Activated CD8-positive, alpha-beta memory T cell treated with anti-CD3 and anti-CD28 coated beads, Interleukin-2, amount 10 ng/mL, durations not matched to agents 7 days and 5 days (primary cell): ENCODE measurements around the gene ARL8A. TPM values are rescaled to one million over a fixed set of nuclear protein-coding genes. Genes with fewer than 3 reads are reported as not detected.
"Not testable (repeated sequence)": the region's sequence is repeated elsewhere in the genome, so short reads cannot be mapped to it uniquely, and the experiment has no call there.

ENCODE experiments used
- ATAC-seq: fragments of 150-1000 bp; cut with Tn5 transposase; one replicate; pipeline ENCODE4 v1.10.0; 2021; ENCODE audit warnings: moderate library complexity
- CTCF ChIA-PET: fragments of 350-600 bp; sonication (Branson Sonifier 250); formaldehyde crosslinking; loops from one replicate; lab custom pipeline; 2021; ENCODE audit warnings: antibody characterized with exemption; lab: Charles Lee
- DNase-seq: peaks from one replicate; pipeline ENCODE4 v3.0.0-alpha.2; 2020
- H3K27ac Mint-ChIP-seq: one replicate; pipeline ENCODE4 v1.8.0; 2021; ENCODE audit warnings: mild to moderate bottlenecking, mixed read lengths
- H3K27me3 Mint-ChIP-seq: one replicate; pipeline ENCODE4 v1.8.0; 2021; ENCODE audit warnings: mixed read lengths
- H3K36me3 Mint-ChIP-seq: one replicate; pipeline ENCODE4 v1.8.0; 2021; ENCODE audit warnings: mild to moderate bottlenecking, mixed read lengths
- H3K4me1 Mint-ChIP-seq: one replicate; pipeline ENCODE4 v1.8.0; 2021; ENCODE audit warnings: mixed read lengths
- H3K4me3 Mint-ChIP-seq: one replicate; pipeline ENCODE4 v1.8.0; 2021; ENCODE audit warnings: mild to moderate bottlenecking, moderate library complexity, mixed read lengths
- H3K9me3 Mint-ChIP-seq: one replicate; pipeline ENCODE4 v1.8.0; 2022; ENCODE audit warnings: low read depth, mixed read lengths
- total RNA-seq, 2 experiments: library from RNA; stranded (reverse); gene quantifications; one replicate each; pipeline ENCODE4 v1.2.3, GENCODE V29; 2021

The ARL8A gene
- total RNA-seq, 2 experiments from 2014 or later = 50.0 to 68.9 TPM

GRCh38 chr1:202184750-202185460 lies 40.4 kb upstream of the ARL8A start:
- peak; percentile 67 for ATAC-seq
- no peak overlapping the region for H3K4me3 Mint-ChIP-seq
- H3K4me1 Mint-ChIP-seq = peaks cover 7% of the 10 kb centered on the region
- H3K9me3 Mint-ChIP-seq = no peaks in the 10 kb centered on the region
- CTCF ChIA-PET = interaction anchor here (0.7 to 4.8 kb wide), 12 partner anchors 8 to 157 kb away, joined by 3 to 32 read pairs (median 4); partner anchors contain the start of genes LGR6, PTPN7 and UBE2T
- H3K27me3 Mint-ChIP-seq = peaks cover 2% of the 10 kb centered on the region
- DNase-seq = peak; percentile 78
- H3K27ac Mint-ChIP-seq = no peak overlapping the region
- no peaks in the 10 kb centered on the region for H3K36me3 Mint-ChIP-seq

- Mint-ChIP-seq H3K4me3 (no peak overlapping the region), H3K4me1 (peaks cover 10% of the 10 kb centered on the region), H3K36me3 (no peaks in the 10 kb centered on the region), H3K27me3 (peaks cover 2% of the 10 kb centered on the region), H3K27ac (peak overlapping the region; percentile 5), H3K9me3 (no peaks in the 10 kb centered on the region)
- DNase-seq (no peak), ATAC-seq (no peak)
- CTCF ChIA-PET = interaction anchor here (1.6 to 4.8 kb wide), 4 partner anchors 11 to 27 kb away, joined by 3 to 32 read pairs (median 26); partner anchors contain the start of genes LGR6 and PTPN7
Observed at GRCh38 chr1:202182040-202182877, 37.7 kb upstream of the ARL8A start.

GRCh38 chr1:202181586-202181985 lies 37.0 kb upstream of the ARL8A start:
- H3K27me3 Mint-ChIP-seq = no peaks in the 10 kb centered on the region
- H3K4me1 Mint-ChIP-seq = peaks cover 10% of the 10 kb centered on the region
- no peaks in the 10 kb centered on the region for H3K36me3 Mint-ChIP-seq
- H3K4me3 Mint-ChIP-seq = no peak overlapping the region
- no peak for DNase-seq
- no peak for ATAC-seq
- H3K9me3 Mint-ChIP-seq = no peaks in the 10 kb centered on the region
- CTCF ChIA-PET = interaction anchor here (1.6 to 4.8 kb wide), 2 partner anchors 11 to 27 kb away, joined by 3 to 21 read pairs; partner anchors contain the start of gene LGR6
- no peak overlapping the region for H3K27ac Mint-ChIP-seq

GRCh38 chr1:202180751-202181139 lies 36.2 kb upstream of the ARL8A start:
- not testable (repeated sequence) for H3K27ac Mint-ChIP-seq, DNase-seq, ATAC-seq, H3K36me3 Mint-ChIP-seq, H3K27me3 Mint-ChIP-seq, H3K4me3 Mint-ChIP-seq, H3K9me3 Mint-ChIP-seq
- peaks cover 10% of the 10 kb centered on the region for H3K4me1 Mint-ChIP-seq
- CTCF ChIA-PET = interaction anchor here (1.3 to 4.8 kb wide), 4 partner anchors 9 to 26 kb away, joined by 3 to 21 read pairs (median 10); partner anchors contain the start of gene LGR6

GRCh38 chr1:202179828-202180750 lies 35.6 kb upstream of the ARL8A start:
- ATAC-seq = no peak
- H3K4me1 Mint-ChIP-seq = peaks cover 10% of the 10 kb centered on the region

GRCh38 chr1:202176949-202177927 lies 32.7 kb upstream of the ARL8A start:
- Mint-ChIP-seq H3K4me1 (peaks cover 3% of the 10 kb centered on the region), H3K27ac (no peak overlapping the region), H3K4me3 (no peak overlapping the region), H3K27me3 (no peaks in the 10 kb centered on the region), H3K36me3 (no peaks in the 10 kb centered on the region), H3K9me3 (no peaks in the 10 kb centered on the region)
- no peak for ATAC-seq
- no peak for DNase-seq
- CTCF ChIA-PET = interaction anchor here (1.0 to 4.6 kb wide), 5 partner anchors 9 to 22 kb away, joined by 3 to 25 read pairs (median 6); partner anchors contain the start of gene LGR6

More at GRCh38 chr1:202179828-202180750, 35.6 kb upstream of the ARL8A start:
- Mint-ChIP-seq H3K27ac (no peak overlapping the region), H3K36me3 (no peaks in the 10 kb centered on the region), H3K27me3 (no peaks in the 10 kb centered on the region), H3K4me3 (no peak overlapping the region), H3K9me3 (no peaks in the 10 kb centered on the region)
- DNase-seq = no peak
- CTCF ChIA-PET = interaction anchor here (0.8 to 4.8 kb wide), 8 partner anchors 9 to 94 kb away, joined by 3 to 21 read pairs (median 5); partner anchors contain the start of genes LGR6 and PTPN7

- DNase-seq (no peak), ATAC-seq (no peak)
- no peaks in the 10 kb centered on the region for H3K36me3 Mint-ChIP-seq
- H3K27ac Mint-ChIP-seq = no peak overlapping the region
- CTCF ChIA-PET = interaction anchor here (1.3 to 4.6 kb wide), 5 partner anchors 10 to 18 kb away, joined by 8 to 25 read pairs (median 9); partner anchors contain the start of gene PTPN7
- H3K4me3 Mint-ChIP-seq = no peak overlapping the region
- peaks cover 8% of the 10 kb centered on the region for H3K4me1 Mint-ChIP-seq
- no peaks in the 10 kb centered on the region for H3K27me3 Mint-ChIP-seq
- no peaks in the 10 kb centered on the region for H3K9me3 Mint-ChIP-seq
Observed at GRCh38 chr1:202173993-202174392, 29.5 kb upstream of the ARL8A start.

- ATAC-seq (peak; percentile 40), DNase-seq (no peak)
- no peak overlapping the region for H3K27ac Mint-ChIP-seq
- no peak overlapping the region for H3K4me3 Mint-ChIP-seq
- no peaks in the 10 kb centered on the region for H3K9me3 Mint-ChIP-seq
- peaks cover 10% of the 10 kb centered on the region for H3K4me1 Mint-ChIP-seq
- H3K36me3 Mint-ChIP-seq = no peaks in the 10 kb centered on the region
- CTCF ChIA-PET = interaction anchor here (0.5 to 2.6 kb wide), 4 partner anchors 8 to 17 kb away, joined by 3 to 26 read pairs (median 8); partner anchors contain the start of gene PTPN7
- no peaks in the 10 kb centered on the region for H3K27me3 Mint-ChIP-seq
Observed at GRCh38 chr1:202172015-202172355, 27.4 kb upstream of the ARL8A start.

GRCh38 chr1:202171292-202172014 lies 26.9 kb upstream of the ARL8A start:
- Mint-ChIP-seq H3K9me3 (no peaks in the 10 kb centered on the region), H3K27me3 (no peaks in the 10 kb centered on the region), H3K4me3 (no peak overlapping the region), H3K36me3 (no peaks in the 10 kb centered on the region), H3K27ac (no peak overlapping the region), H3K4me1 (peaks cover 13% of the 10 kb centered on the region)
- DNase-seq (no peak), ATAC-seq (no peak)
- CTCF ChIA-PET = interaction anchor here (0.5 to 2.6 kb wide), 6 partner anchors 9 to 17 kb away, joined by 3 to 26 read pairs (median 4); partner anchors contain the start of gene PTPN7

GRCh38 chr1:202170726-202171125 lies 26.2 kb upstream of the ARL8A start:
- H3K36me3 Mint-ChIP-seq = no peaks in the 10 kb centered on the region
- no peak overlapping the region for H3K27ac Mint-ChIP-seq
- no peak overlapping the region for H3K4me3 Mint-ChIP-seq
- no peak for DNase-seq
- peaks cover 20% of the 10 kb centered on the region for H3K4me1 Mint-ChIP-seq
- no peaks in the 10 kb centered on the region for H3K27me3 Mint-ChIP-seq
- no peaks in the 10 kb centered on the region for H3K9me3 Mint-ChIP-seq
- ATAC-seq = no peak
- CTCF ChIA-PET = interaction anchor here (0.7 to 2.6 kb wide), 7 partner anchors 9 to 143 kb away, joined by 3 to 26 read pairs (median 4); partner anchors contain the start of gene PTPN7

GRCh38 chr1:202168861-202169260 lies 24.3 kb upstream of the ARL8A start:
- Mint-ChIP-seq H3K4me3 (no peak overlapping the region), H3K4me1 (peaks cover 39% of the 10 kb centered on the region), H3K9me3 (no peaks in the 10 kb centered on the region), H3K36me3 (no peaks in the 10 kb centered on the region), H3K27ac (no peak overlapping the region), H3K27me3 (no peaks in the 10 kb centered on the region)
- CTCF ChIA-PET = no interaction called here
- DNase-seq (no peak), ATAC-seq (no peak)
